GM03348 (cell line): Measurements from ENCODE around the gene ARL6IP1.

Source experiments
- DNase-seq: peaks from one replicate; pipeline ENCODE4 v3.0.0; 2012; ENCODE audit warnings: low spot score

Gene ARL6IP1

GRCh38 chr16:18801145-18801972, at the start of gene ARL6IP1:
ARL6IP1 (minus strand) TSS chr16:18801549; CDS start chr16:18801466, 83 bp downstream.
- DNase-seq = peak; percentile 99

GRCh38 chr16:18846416-18846815, 45.1 kb upstream of the ARL6IP1 start:
- no peak for DNase-seq

GRCh38 chr16:18842565-18842964, 41.2 kb upstream of the ARL6IP1 start:
- no peak for DNase-seq

- no peak for DNase-seq
These were observed 40.6 kb upstream of the ARL6IP1 start for GRCh38 chr16:18841833-18842525.

- no peak for DNase-seq
These were observed 38.2 kb upstream of the ARL6IP1 start for GRCh38 chr16:18839555-18839954.

GRCh38 chr16:18836702-18837101, 35.4 kb upstream of the ARL6IP1 start:
- no peak for DNase-seq

- no peak for DNase-seq
These were observed 33.5 kb upstream of the ARL6IP1 start for GRCh38 chr16:18834864-18835263.

GRCh38 chr16:18833707-18834505, 32.6 kb upstream of the ARL6IP1 start:
- no peak for DNase-seq

GRCh38 chr16:18832613-18833012, 31.3 kb upstream of the ARL6IP1 start:
- no peak for DNase-seq

GRCh38 chr16:18832006-18832405, 30.7 kb upstream of the ARL6IP1 start:
- no peak for DNase-seq

- DNase-seq = no peak
These were observed 27.9 kb upstream of the ARL6IP1 start for GRCh38 chr16:18829251-18829650.

- DNase-seq = no peak
These were observed 26.5 kb upstream of the ARL6IP1 start for GRCh38 chr16:18827890-18828289.

- DNase-seq = no peak
These were observed 14.9 kb upstream of the ARL6IP1 start for GRCh38 chr16:18816286-18816685.

- DNase-seq = no peak
These were observed 10.6 kb upstream of the ARL6IP1 start for GRCh38 chr16:18811925-18812324.

GRCh38 chr16:18809165-18809564, 7.8 kb upstream of the ARL6IP1 start:
- DNase-seq = no peak

GRCh38 chr16:18805257-18805773, 4.0 kb upstream of the ARL6IP1 start:
- DNase-seq = no peak

GRCh38 chr16:18804540-18804939, 3.2 kb upstream of the ARL6IP1 start:
- DNase-seq = no peak

- peak; percentile 22 for DNase-seq
These were observed 2.5 kb upstream of the ARL6IP1 start for GRCh38 chr16:18803569-18804462.

- no peak for DNase-seq
These were observed 1.5 kb upstream of the ARL6IP1 start for GRCh38 chr16:18802767-18803343.

- peak; percentile 48 for DNase-seq
These were observed 589 bp downstream of the ARL6IP1 start for GRCh38 chr16:18800775-18801144.

- DNase-seq = no peak
These were observed 1.1 kb downstream of the ARL6IP1 start for GRCh38 chr16:18800293-18800692.
